GM23338 (cell line): ENCODE results near the gene THRB. TPM values are rescaled to one million over a fixed set of nuclear protein-coding genes. Genes with fewer than 3 reads are reported as not detected.

ENCODE experiments used
- ATAC-seq: fragments of 200-7000 bp; cut with Tn5 transposase; 3 replicates; pipeline ENCODE4 v1.9.1; 2020
- DNase-seq: peaks from one replicate; pipeline ENCODE4 v3.0.0-alpha.2; 2015; ENCODE audit warnings: low spot score
- H2AFZ ChIP-seq: fragments of 200-600 bp; sonication (generic); 2 replicates; pipeline ENCODE4 v1.8.0; 2016; ENCODE audit warnings: antibody characterized with exemption, mild to moderate bottlenecking, moderate library complexity
- H3F3A ChIP-seq: fragments of 200-600 bp; sonication (generic); replicated peaks from 2 replicates; pipeline ENCODE4 v1.8.0; 2017; ENCODE audit warnings: antibody characterized with exemption, mixed run types, low read depth
- H3K27ac ChIP-seq: fragments of 200-600 bp; sonication (generic); 2 replicates; pipeline ENCODE4 v1.6.1; 2016; ENCODE audit warnings: low read depth
- H3K27me3 ChIP-seq: fragments of 200-600 bp; sonication (generic); 2 replicates; pipeline ENCODE4 v1.8.0; 2016; ENCODE audit warnings: mild to moderate bottlenecking, mixed run types, moderate library complexity; ENCODE audit not compliant: insufficient read depth
- H3K36me3 ChIP-seq: fragments of 200-600 bp; sonication (generic); 2 replicates; pipeline ENCODE4 v1.8.0; 2016; ENCODE audit warnings: mild to moderate bottlenecking; ENCODE audit not compliant: insufficient read depth
- H3K4me1 ChIP-seq: fragments of 200-600 bp; sonication (generic); 2 replicates; pipeline ENCODE4 v1.8.0; 2016; ENCODE audit warnings: mild to moderate bottlenecking, moderate library complexity; ENCODE audit not compliant: insufficient read depth
- H3K4me2 ChIP-seq: fragments of 200-600 bp; sonication (generic); 2 replicates; pipeline ENCODE4 v1.7.1; 2017; ENCODE audit warnings: mixed run types
- H3K4me3 ChIP-seq: fragments of 200-600 bp; sonication (generic); 2 replicates; pipeline ENCODE4 v1.6.1; 2016; ENCODE audit warnings: mixed run types
- H3K79me2 ChIP-seq: fragments of 200-600 bp; sonication (generic); replicated peaks from 2 replicates; pipeline ENCODE4 v1.8.0; 2017; ENCODE audit warnings: mild to moderate bottlenecking; ENCODE audit not compliant: insufficient read depth
- H3K9me2 ChIP-seq: fragments of 200-600 bp; sonication (generic); 2 replicates; pipeline ENCODE4 v1.8.0; 2017; ENCODE audit not compliant: insufficient read depth
- H4K20me1 ChIP-seq: fragments of 200-600 bp; sonication (generic); replicated peaks from 2 replicates; pipeline ENCODE4 v1.8.0; 2017; ENCODE audit warnings: mild to moderate bottlenecking; ENCODE audit not compliant: insufficient read depth
- H3K27ac Mint-ChIP-seq: 2 replicates; pipeline ENCODE4 v1.8.0; 2020; ENCODE audit warnings: inconsistent platforms, mild to moderate bottlenecking, moderate library complexity, mixed read lengths
- H3K27me3 Mint-ChIP-seq: 3 replicates; pipeline ENCODE4 v1.8.0; 2022; ENCODE audit warnings: low read depth, mild to moderate bottlenecking, moderate library complexity, mixed read lengths, inconsistent platforms; ENCODE audit not compliant: insufficient read depth, poor library complexity
- H3K36me3 Mint-ChIP-seq: 3 replicates; pipeline ENCODE4 v1.8.0; 2021; ENCODE audit warnings: low read depth, mild to moderate bottlenecking, inconsistent platforms, moderate library complexity, mixed read lengths
- H3K4me1 Mint-ChIP-seq: 3 replicates; pipeline ENCODE4 v1.8.0; 2020; ENCODE audit warnings: mild to moderate bottlenecking, inconsistent platforms, mixed read lengths
- H3K4me3 Mint-ChIP-seq: 3 replicates; pipeline ENCODE4 v1.8.0; 2021; ENCODE audit warnings: moderate library complexity, mild to moderate bottlenecking, inconsistent platforms, mixed read lengths
- H3K9me3 Mint-ChIP-seq: 3 replicates; pipeline ENCODE4 v1.8.0; 2020; ENCODE audit warnings: moderate library complexity, mild to moderate bottlenecking, inconsistent platforms, mixed read lengths
- CREB1 ChIP-seq: fragments of 250-450 bp; sonication (Bioruptor Pico); IDR thresholded peaks from 2 replicates; pipeline ENCODE4 v1.5.0; 2020; ENCODE audit warnings: low read depth, mild to moderate bottlenecking, moderate library complexity
- CTCF ChIP-seq, 2 experiments: fragments of 200-600 bp in 1 of 2; sonication (generic) in 1 of 2; conservative IDR thresholded peaks; 2 replicates each; pipeline versions ENCODE4 v1.5.1 to v1.6.1; 2016 to 2017; ENCODE audit warnings: antibody characterized with exemption in 2 of 2, low read depth in 2 of 2, mild to moderate bottlenecking in 2 of 2, moderate library complexity in 1 of 2
- ETS1 ChIP-seq: IDR thresholded peaks from 2 replicates; pipeline ENCODE4 v1.6.1; 2016; ENCODE audit warnings: antibody characterized with exemption
- EZH2 ChIP-seq: fragments of 200-600 bp; sonication (generic); IDR thresholded peaks from one replicate; pipeline ENCODE4 v1.8.0; 2017; ENCODE audit warnings: antibody characterized with exemption, mild to moderate bottlenecking, low read depth; ENCODE audit not compliant: unreplicated experiment
- JUNB ChIP-seq: IDR thresholded peaks from one replicate; pipeline ENCODE4 v1.6.1; 2016; ENCODE audit warnings: antibody characterized with exemption; ENCODE audit not compliant: unreplicated experiment
- POLR2AphosphoS5 ChIP-seq: IDR thresholded peaks from 2 replicates; pipeline ENCODE4 v1.6.1; 2016; ENCODE audit warnings: antibody characterized with exemption, low read depth
- STAT1 ChIP-seq: IDR thresholded peaks from one replicate; pipeline ENCODE4 v1.6.1; 2016; ENCODE audit warnings: antibody characterized with exemption; ENCODE audit not compliant: unreplicated experiment
- ZNF114 ChIP-seq: fragments of 250-450 bp; sonication (Bioruptor Pico); IDR thresholded peaks from 2 replicates; pipeline ENCODE4 v1.5.0; 2020; ENCODE audit warnings: mild to moderate bottlenecking, moderate library complexity
- ZNF331 ChIP-seq: fragments of 250-450 bp; sonication (Bioruptor Pico); IDR thresholded peaks from 2 replicates; pipeline ENCODE4 v1.5.0; 2020; ENCODE audit warnings: low read depth, mild to moderate bottlenecking, moderate library complexity
- polyA plus RNA-seq: library from polyadenylated mRNA; unstranded; fragments of >200 nt; fragmentation: Nextera tagmentation; extraction: Ambion mirVana; gene quantifications from 2 replicates; pipeline ENCODE4 v1.2.1, GENCODE V29; 2016
- total RNA-seq: library from RNA; depleted of rRNA; stranded (reverse); fragments of >200 nt; shearing (Covaris generic); gene quantifications from 2 replicates; pipeline ENCODE4 v1.2.3, GENCODE V29; 2014

Gene THRB
- total and polyA plus RNA-seq, 2 experiments from 2014 or later, result 1.7 to 3.2 TPM

- H3K9me3 Mint-ChIP-seq, result no peaks in the 10 kb centered on the region
- no peak for DNase-seq
- H3K4me1 Mint-ChIP-seq, result peaks cover 11% of the 10 kb centered on the region
- no peak for ATAC-seq
- H3K36me3 Mint-ChIP-seq, result no peaks in the 10 kb centered on the region
- Histone ChIP-seq H3K36me3 (no peaks in the 10 kb centered on the region), H3K9me2 (no peaks in the 10 kb centered on the region), H3K4me3 (no peak overlapping the region), H4K20me1 (no peaks in the 10 kb centered on the region), H3K79me2 (no peaks in the 10 kb centered on the region), H3K27me3 (no peaks in the 10 kb centered on the region), H3K4me1 (peaks cover 10% of the 10 kb centered on the region), H3K4me2 (no peak overlapping the region), H3K27ac (no peak overlapping the region), H2AFZ (no peak overlapping the region), H3F3A (no peaks in the 10 kb centered on the region)
- H3K27me3 Mint-ChIP-seq, result peaks cover 3% of the 10 kb centered on the region
- TF ChIP-seq CREB1, result no peak
- TF ChIP-seq ZNF114 (CRISPR knock-in tag), result no peak
- no peak for TF ChIP-seq JUNB
- no peak for TF ChIP-seq STAT1
- no peak overlapping the region for H3K4me3 Mint-ChIP-seq
- H3K27ac Mint-ChIP-seq, result no peak overlapping the region
Observed at GRCh38 chr3:24151594-24151993, 343.1 kb downstream of the THRB start.

GRCh38 chr3:24149032-24149431, 345.6 kb downstream of the THRB start:
- Histone ChIP-seq H3K79me2 (no peaks in the 10 kb centered on the region), H3K27ac (no peak overlapping the region), H3K9me2 (no peaks in the 10 kb centered on the region), H3K4me2 (no peak overlapping the region), H2AFZ (no peak overlapping the region), H4K20me1 (no peaks in the 10 kb centered on the region), H3K4me3 (no peak overlapping the region), H3K27me3 (no peaks in the 10 kb centered on the region), H3K36me3 (no peaks in the 10 kb centered on the region), H3K4me1 (peaks cover 5% of the 10 kb centered on the region; the same call in 1 of the 2 replicates), H3F3A (no peaks in the 10 kb centered on the region)
- TF ChIP-seq CTCF (conservative IDR thresholded peaks at IDR 0.05; ENCODE audit: low read depth in 2 of 2), result peak; percentile 69 to 73
- TF ChIP-seq ZNF331 (CRISPR knock-in tag), result no peak
- DNase-seq, result peak; percentile 66
- ATAC-seq, result peak; percentile 85
- Mint-ChIP-seq H3K27ac (peak overlapping the region; percentile 59), H3K4me3 (no peak overlapping the region), H3K9me3 (no peaks in the 10 kb centered on the region), H3K36me3 (no peaks in the 10 kb centered on the region), H3K4me1 (peaks cover 14% of the 10 kb centered on the region), H3K27me3 (peaks cover 3% of the 10 kb centered on the region)

- H4K20me1 ChIP-seq, result no peaks in the 10 kb centered on the region
- H3K4me2 ChIP-seq, result no peak overlapping the region
- no peaks in the 10 kb centered on the region for H3K27me3 ChIP-seq
- H3F3A ChIP-seq, result no peaks in the 10 kb centered on the region
- no peaks in the 10 kb centered on the region for H3K79me2 ChIP-seq
- peaks cover 13% of the 10 kb centered on the region for H3K4me1 Mint-ChIP-seq
- H3K9me3 Mint-ChIP-seq, result no peaks in the 10 kb centered on the region
- H3K36me3 Mint-ChIP-seq, result no peaks in the 10 kb centered on the region
- peaks cover 5% of the 10 kb centered on the region; the same call in 1 of the 2 replicates for H3K4me1 ChIP-seq
- no peak overlapping the region; the same call in 1 of the 2 replicates for H3K27ac ChIP-seq
- H3K4me3 ChIP-seq, result no peak overlapping the region
- peaks cover 6% of the 10 kb centered on the region for H3K27me3 Mint-ChIP-seq
- H3K27ac Mint-ChIP-seq, result 0 out of 2 replicates have a peak overlapping the region, but pooled peaks have one; percentile 23
- no peak for ATAC-seq
- H3K9me2 ChIP-seq, result no peaks in the 10 kb centered on the region
- no peak overlapping the region for H3K4me3 Mint-ChIP-seq
- DNase-seq, result peak; percentile 32
- no peak overlapping the region for H2AFZ ChIP-seq
- no peaks in the 10 kb centered on the region for H3K36me3 ChIP-seq
- TF ChIP-seq EZH2, result no peak
- no peak for TF ChIP-seq ETS1
- TF ChIP-seq POLR2AphosphoS5, result no peak
- no peak for TF ChIP-seq CTCF (conservative IDR thresholded peaks at IDR 0.05; ENCODE audit: low read depth in 2 of 2)
Observed at GRCh38 chr3:24145981-24146822, 348.4 kb downstream of the THRB start.
